ENCODE data around the gene SLC25A1. TPM values are rescaled to one million over a fixed set of nuclear protein-coding genes. Genes with fewer than 3 reads are reported as not detected.

SLC25A1 gene
- total RNA-seq, 1 experiment from 2014 or later = 81.6 TPM

DNA sequence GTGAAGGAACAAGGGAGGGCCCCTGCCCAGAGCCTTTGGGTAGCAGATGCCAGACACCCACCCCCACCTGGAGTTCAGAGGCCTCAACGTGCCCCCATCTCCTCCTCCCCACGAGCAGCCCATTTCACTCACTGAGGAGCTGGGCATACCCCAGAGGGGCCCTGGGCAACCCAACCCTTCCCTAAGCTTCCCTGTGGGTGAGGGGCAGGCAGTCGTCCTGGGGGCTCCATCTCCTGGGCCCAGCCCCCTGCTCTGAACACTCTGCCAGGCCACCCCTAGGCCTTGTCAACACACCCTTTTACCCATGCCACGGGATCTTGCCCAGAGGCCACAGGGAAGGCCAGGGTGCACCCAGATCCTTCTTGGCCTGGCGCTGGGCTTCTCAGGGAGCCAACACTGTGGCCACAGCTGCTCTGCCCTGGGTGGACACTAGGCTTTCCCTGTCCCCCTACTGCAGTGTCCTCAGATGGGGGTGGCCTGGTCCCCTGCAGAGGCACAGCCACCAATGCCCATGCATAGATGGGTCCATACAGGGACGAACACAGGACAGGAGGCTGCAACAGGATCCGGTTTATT, 3.4 kb downstream of the SLC25A1 start:
- H3K9me3 ChIP-seq (ENCODE audit: low read length) = no peaks in the 10 kb centered on the region
- peaks cover 69% of the 10 kb centered on the region for H3K79me2 ChIP-seq (ENCODE audit: low read length)
- BruUV-seq (replicated peaks) = no TSS peak
- H4K20me1 ChIP-seq (ENCODE audit: low read length) = no peaks in the 10 kb centered on the region
- H2AFZ ChIP-seq (ENCODE audit: low read length) = no peak overlapping the region
- no peaks in the 10 kb centered on the region for H3K9me2 ChIP-seq (replicated peaks; ENCODE audit: low read length)
- ChIA-PET POLR2A (ENCODE audit: unreplicated experiment) (no interaction called here), CTCF (no interaction called here)
- H3F3A ChIP-seq (ENCODE audit: low read length, unreplicated experiment) = no peaks in the 10 kb centered on the region
- DNase-seq (no peak), ATAC-seq (no peak)
- intact Hi-C loops (cut with micrococcal nuclease) = no loop called here
- H3K27me3 ChIP-seq (ENCODE audit: low read length) = no peaks in the 10 kb centered on the region
- no peak for TF ChIP-seq EZH2phosphoT487 (IDR thresholded peaks at IDR 0.05; ENCODE audit: borderline replicate concordance, low read length)
- no peak for TF ChIP-seq CTCF (conservative IDR thresholded peaks at IDR 0.05; ENCODE audit: low read depth, low read length)
- no peak for TF ChIP-seq EZH2 (IDR thresholded peaks at IDR 0.05; ENCODE audit: low read length, unreplicated experiment)
- H3K4me1 ChIP-seq (ENCODE audit: insufficient read depth, low read length) = peaks cover 22% of the 10 kb centered on the region
- no peak overlapping the region for H3K4me2 ChIP-seq (ENCODE audit: low read length)
- H3K36me3 ChIP-seq (ENCODE audit: low read depth, low read length) = no peaks in the 10 kb centered on the region
- H3K4me3 ChIP-seq (ENCODE audit: low read length) = no peak overlapping the region
- H3K9ac ChIP-seq (ENCODE audit: low read length) = no peak overlapping the region
- H3K27ac ChIP-seq (ENCODE audit: low read length) = no peak overlapping the region

DNA sequence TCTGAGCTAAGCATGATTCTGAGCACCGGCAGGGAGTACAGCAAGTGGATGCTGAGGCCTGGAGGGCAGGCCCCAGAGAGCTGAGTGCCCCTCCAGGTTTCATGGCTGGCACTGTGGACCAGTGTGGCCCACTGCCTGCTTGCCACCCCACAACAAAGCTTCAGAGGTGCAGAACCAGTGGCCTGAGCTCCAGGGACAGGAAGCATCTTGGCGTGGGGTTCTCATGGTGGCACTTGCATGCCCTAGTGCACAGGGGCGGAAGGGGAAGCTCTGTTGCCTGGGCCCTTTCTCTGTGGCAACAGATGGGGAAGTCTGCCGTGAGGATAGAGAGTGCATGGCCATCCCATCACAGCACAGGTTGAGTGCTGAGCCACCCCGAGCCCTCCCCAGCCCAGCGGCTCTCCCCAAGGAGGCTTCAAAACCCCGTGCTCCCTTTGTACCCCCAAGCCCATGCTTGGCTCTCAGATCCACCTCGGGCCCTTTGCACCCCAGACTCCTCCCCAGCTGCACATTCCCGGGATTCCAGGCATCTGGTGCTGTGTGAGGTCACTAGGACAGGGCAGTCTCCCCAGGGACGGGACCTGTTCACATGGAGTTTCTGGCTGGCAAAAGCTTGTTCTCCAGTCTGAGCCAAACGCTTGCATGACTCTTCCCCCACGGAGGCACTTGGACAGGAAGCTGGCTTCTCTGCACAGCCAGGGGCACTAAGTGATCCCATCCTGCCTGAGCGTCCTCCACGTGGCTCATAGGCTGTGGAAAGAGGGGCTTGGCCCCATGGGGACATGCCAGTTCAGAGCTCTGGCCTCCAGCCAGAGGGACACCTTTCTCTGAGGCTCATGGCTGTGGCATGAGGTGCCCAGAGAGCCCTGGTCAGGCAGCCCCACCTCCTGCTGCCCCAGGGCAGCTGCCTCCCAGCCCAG, 4.2 kb downstream of the SLC25A1 start:
- Histone ChIP-seq H3K4me2 (ENCODE audit: low read length) (peak overlapping the region; percentile 95), H3K9me3 (ENCODE audit: low read length) (no peaks in the 10 kb centered on the region), H3K4me3 (ENCODE audit: low read length) (no peak overlapping the region), H3K36me3 (ENCODE audit: low read depth, low read length) (no peaks in the 10 kb centered on the region), H3K27me3 (ENCODE audit: low read length) (peaks cover 7% of the 10 kb centered on the region), H3K27ac (ENCODE audit: low read length) (no peak overlapping the region), H3K4me1 (ENCODE audit: insufficient read depth, low read length) (peaks cover 22% of the 10 kb centered on the region), H3F3A (ENCODE audit: low read length, unreplicated experiment) (no peaks in the 10 kb centered on the region), H4K20me1 (ENCODE audit: low read length) (no peaks in the 10 kb centered on the region), H3K79me2 (ENCODE audit: low read length) (peaks cover 69% of the 10 kb centered on the region), H3K9ac (ENCODE audit: low read length) (no peak overlapping the region), H3K9me2 (replicated peaks; ENCODE audit: low read length) (no peaks in the 10 kb centered on the region), H2AFZ (ENCODE audit: low read length) (no peak overlapping the region)
- ChIA-PET POLR2A (ENCODE audit: unreplicated experiment) (no interaction called here), CTCF (no interaction called here)
- ATAC-seq (no peak), DNase-seq (peak; percentile 21)
- intact Hi-C loops (cut with micrococcal nuclease) = no loop called here
- BruUV-seq (replicated peaks) = no TSS peak
- TF ChIP-seq EZH2 (IDR thresholded peaks at IDR 0.05; ENCODE audit: low read length, unreplicated experiment) (no peak), EZH2phosphoT487 (IDR thresholded peaks at IDR 0.05; ENCODE audit: borderline replicate concordance, low read length) (no peak)

DNA sequence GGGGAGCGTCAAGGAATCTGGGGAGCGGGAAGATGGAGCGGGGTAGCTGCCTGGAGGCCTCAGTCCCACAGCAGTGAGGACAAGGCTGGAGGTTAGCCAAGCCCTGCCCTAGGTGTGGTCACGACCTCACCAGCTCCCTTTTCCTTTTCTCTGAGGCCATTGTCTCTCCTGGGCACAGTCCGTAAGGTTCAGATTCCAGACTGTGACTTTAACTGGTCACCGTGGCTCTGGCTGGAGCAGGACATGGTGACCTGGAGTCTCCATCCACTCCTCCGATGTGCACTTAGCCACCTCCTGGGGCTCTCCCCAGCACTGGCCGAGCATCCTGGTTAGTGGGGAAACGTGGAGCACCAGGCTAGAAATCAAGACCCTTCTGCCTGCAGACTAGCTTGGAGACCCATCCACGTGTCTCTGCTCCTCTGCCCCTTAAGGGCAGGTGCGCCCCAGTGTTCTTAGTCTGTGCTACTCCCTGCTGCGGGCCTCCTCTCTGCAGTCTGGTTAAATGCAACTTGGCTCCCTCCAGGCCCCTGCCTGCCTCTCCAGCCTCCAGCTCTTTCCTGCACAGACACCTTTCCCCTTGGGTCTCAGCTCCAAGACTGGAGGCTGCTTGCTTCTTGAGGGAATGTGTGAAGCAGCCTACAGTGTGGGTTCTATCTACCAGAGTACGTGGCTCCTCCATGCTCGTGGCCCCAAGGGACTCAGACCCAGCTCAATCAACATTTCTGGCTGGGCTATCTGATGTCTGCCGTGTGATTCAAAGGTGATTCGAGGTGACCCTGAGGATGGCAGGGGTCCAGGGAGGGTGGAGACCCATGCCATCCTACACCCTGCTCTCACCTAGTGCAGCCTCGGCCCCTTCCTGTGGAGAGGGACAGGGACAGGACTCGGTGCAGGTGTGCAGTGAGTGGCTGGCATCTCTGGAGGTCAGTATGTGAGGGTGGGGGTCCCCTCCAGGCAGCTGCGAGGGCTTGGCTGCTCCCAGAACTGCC, 5.2 kb downstream of the SLC25A1 start:
- H3F3A ChIP-seq (ENCODE audit: low read length, unreplicated experiment) = no peaks in the 10 kb centered on the region
- no peaks in the 10 kb centered on the region for H3K9me2 ChIP-seq (replicated peaks; ENCODE audit: low read length)
- H3K79me2 ChIP-seq (ENCODE audit: low read length) = peaks cover 69% of the 10 kb centered on the region
- peak overlapping the region; percentile 100 for H3K9ac ChIP-seq (ENCODE audit: low read length)
- ChIA-PET POLR2A (ENCODE audit: unreplicated experiment) (interaction anchor here (1.0 kb wide), 1 partner anchor 29 kb away, joined by 3 read pairs; the partner anchor contains the start of gene ESS2), CTCF (no interaction called here)
- TF ChIP-seq CTCF (conservative IDR thresholded peaks at IDR 0.05; ENCODE audit: low read depth, low read length) (no peak), EZH2phosphoT487 (IDR thresholded peaks at IDR 0.05; ENCODE audit: borderline replicate concordance, low read length) (no peak), EZH2 (IDR thresholded peaks at IDR 0.05; ENCODE audit: low read length, unreplicated experiment) (no peak)
- no peak for DNase-seq
- no TSS peak for BruUV-seq (replicated peaks)
- H3K36me3 ChIP-seq (ENCODE audit: low read depth, low read length) = no peaks in the 10 kb centered on the region
- no peaks in the 10 kb centered on the region for H4K20me1 ChIP-seq (ENCODE audit: low read length)
- H3K4me1 ChIP-seq (ENCODE audit: insufficient read depth, low read length) = peaks cover 22% of the 10 kb centered on the region
- no peak overlapping the region for H3K27ac ChIP-seq (ENCODE audit: low read length)
- H3K9me3 ChIP-seq (ENCODE audit: low read length) = no peaks in the 10 kb centered on the region
- intact Hi-C loops (cut with micrococcal nuclease) = no loop called here
- H3K27me3 ChIP-seq (ENCODE audit: low read length) = peaks cover 18% of the 10 kb centered on the region
- peak overlapping the region; percentile 96 for H3K4me3 ChIP-seq (ENCODE audit: low read length)
- no peak for ATAC-seq
- no peak overlapping the region for H2AFZ ChIP-seq (ENCODE audit: low read length)
- H3K4me2 ChIP-seq (ENCODE audit: low read length) = peak overlapping the region; percentile 95
